Hepatocyte (in vitro differentiated cells): ENCODE measurements around the gene NABP2.

Experiments
- EZH2 ChIP-seq: fragments of 200-600 bp; sonication (generic); IDR thresholded peaks from 2 replicates; pipeline ENCODE4 v1.6.1; 2016; ENCODE audit warnings: antibody characterized with exemption, mild to moderate bottlenecking, borderline replicate concordance
- TF ChIP-seq, protein P1 (sequence below): fragments of 200-600 bp; sonication (generic); IDR thresholded peaks from 2 replicates; pipeline ENCODE4 v1.5.1; 2016; ENCODE audit warnings: antibody characterized with exemption, mild to moderate bottlenecking; ENCODE audit not compliant: poor library complexity

DNA sequence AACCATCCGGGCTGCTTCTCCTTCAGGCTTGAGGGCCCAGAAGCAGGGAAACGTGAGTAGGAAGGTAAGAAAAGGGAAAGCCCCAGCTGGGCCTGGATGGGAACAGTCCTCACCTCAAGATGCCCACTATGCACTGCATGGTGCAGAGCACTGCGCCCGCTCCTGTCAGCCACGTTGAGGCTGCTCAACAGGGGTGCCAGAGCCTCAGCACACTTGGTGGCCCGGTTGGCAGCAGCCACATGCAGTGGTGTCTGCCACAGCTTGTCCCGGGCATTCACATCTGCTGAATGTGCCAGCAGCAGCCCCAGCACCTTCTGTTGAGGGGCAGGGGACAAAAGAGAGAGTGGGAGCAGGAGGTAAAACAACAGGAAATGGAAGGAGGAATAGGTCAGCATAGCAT, 31.5 kb downstream of the NABP2 start:
- TF ChIP-seq, protein P1, sequence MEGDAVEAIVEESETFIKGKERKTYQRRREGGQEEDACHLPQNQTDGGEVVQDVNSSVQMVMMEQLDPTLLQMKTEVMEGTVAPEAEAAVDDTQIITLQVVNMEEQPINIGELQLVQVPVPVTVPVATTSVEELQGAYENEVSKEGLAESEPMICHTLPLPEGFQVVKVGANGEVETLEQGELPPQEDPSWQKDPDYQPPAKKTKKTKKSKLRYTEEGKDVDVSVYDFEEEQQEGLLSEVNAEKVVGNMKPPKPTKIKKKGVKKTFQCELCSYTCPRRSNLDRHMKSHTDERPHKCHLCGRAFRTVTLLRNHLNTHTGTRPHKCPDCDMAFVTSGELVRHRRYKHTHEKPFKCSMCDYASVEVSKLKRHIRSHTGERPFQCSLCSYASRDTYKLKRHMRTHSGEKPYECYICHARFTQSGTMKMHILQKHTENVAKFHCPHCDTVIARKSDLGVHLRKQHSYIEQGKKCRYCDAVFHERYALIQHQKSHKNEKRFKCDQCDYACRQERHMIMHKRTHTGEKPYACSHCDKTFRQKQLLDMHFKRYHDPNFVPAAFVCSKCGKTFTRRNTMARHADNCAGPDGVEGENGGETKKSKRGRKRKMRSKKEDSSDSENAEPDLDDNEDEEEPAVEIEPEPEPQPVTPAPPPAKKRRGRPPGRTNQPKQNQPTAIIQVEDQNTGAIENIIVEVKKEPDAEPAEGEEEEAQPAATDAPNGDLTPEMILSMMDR, result no peak
- no peak for TF ChIP-seq EZH2
